Brain microvascular endothelial cell (primary cell): ENCODE data around the gene TMEM116.
A peak's percentile ranks its signal among the peaks of the same experiment; 100 is the strongest.
"Not testable (repeated sequence)": the region's sequence is repeated elsewhere in the genome, so short reads cannot be mapped to it uniquely, and the experiment has no call there.

Experiments
- DNase-seq: peaks from one replicate; pipeline ENCODE4 v3.0.0-alpha.2; 2020
- H3K27ac ChIP-seq: fragments of 250-450 bp; sonication (Bioruptor Pico); 2 replicates; pipeline ENCODE4 v1.5.1; 2020; ENCODE audit warnings: mild to moderate bottlenecking, moderate library complexity
- H3K27me3 ChIP-seq: fragments of 250-450 bp; sonication (Bioruptor Pico); replicated peaks from 2 replicates; pipeline ENCODE4 v1.5.1; 2020; ENCODE audit warnings: mild to moderate bottlenecking
- H3K36me3 ChIP-seq: fragments of 250-450 bp; sonication (Bioruptor Pico); replicated peaks from 2 replicates; pipeline ENCODE4 v1.5.1; 2020; ENCODE audit warnings: mild to moderate bottlenecking
- H3K4me3 ChIP-seq: 2 replicates; pipeline ENCODE4 v1.5.1; 2011; ENCODE audit warnings: low read depth, mild to moderate bottlenecking, control low read depth, low read length, moderate library complexity
- CTCF ChIP-seq: IDR thresholded peaks from 2 replicates; pipeline ENCODE4 v1.5.1; 2011; ENCODE audit warnings: low read depth, mild to moderate bottlenecking, moderate library complexity, low read length, control low read depth, inconsistent platforms; ENCODE audit errors: missing control alignments
- in situ Hi-C: cut with HindIII; loops from 2 replicates; pipeline ENCODE4 v1.10.0; 2017; ENCODE audit warnings: low sequenced_read_pairs, low pct_ligation_motif_present

The TMEM116 gene

GRCh38 chr12:111997300-111997699 is 15.7 kb downstream of the TMEM116 start:
- TF ChIP-seq CTCF: no peak
- Histone ChIP-seq H3K36me3 (no peaks in the 10 kb centered on the region), H3K27ac (no peak overlapping the region), H3K27me3 (no peaks in the 10 kb centered on the region), H3K4me3 (no peak overlapping the region)
- no peak for DNase-seq
- in situ Hi-C loops: no loop called here

GRCh38 chr12:111995782-111996480 is 17.0 kb downstream of the TMEM116 start:
- TF ChIP-seq CTCF: no peak
- no peak overlapping the region for H3K4me3 ChIP-seq
- no peaks in the 10 kb centered on the region for H3K27me3 ChIP-seq
- no peak for DNase-seq
- in situ Hi-C loops: no loop called here
- no peaks in the 10 kb centered on the region for H3K36me3 ChIP-seq
- H3K27ac ChIP-seq: no peak overlapping the region

- H3K36me3 ChIP-seq, DNase-seq, in situ Hi-C loops, H3K4me3 ChIP-seq, H3K27me3 ChIP-seq, H3K27ac ChIP-seq: not testable (repeated sequence)
Measured at GRCh38 chr12:111994211-111995111, 18.5 kb downstream of the TMEM116 start.

- no peaks in the 10 kb centered on the region for H3K27me3 ChIP-seq
- H3K27ac ChIP-seq: no peak overlapping the region
- in situ Hi-C loops: no loop called here
- H3K4me3 ChIP-seq: no peak overlapping the region
- TF ChIP-seq CTCF: no peak
- no peaks in the 10 kb centered on the region for H3K36me3 ChIP-seq
- no peak for DNase-seq
Measured at GRCh38 chr12:111993292-111994150, 19.4 kb downstream of the TMEM116 start.

- Histone ChIP-seq H3K27ac (no peak overlapping the region), H3K4me3 (no peak overlapping the region), H3K27me3 (no peaks in the 10 kb centered on the region), H3K36me3 (no peaks in the 10 kb centered on the region)
- in situ Hi-C loops: no loop called here
- DNase-seq: no peak
- TF ChIP-seq CTCF: no peak
Measured at GRCh38 chr12:111992464-111992863, 20.5 kb downstream of the TMEM116 start.

- Histone ChIP-seq H3K36me3 (no peaks in the 10 kb centered on the region), H3K4me3 (no peak overlapping the region), H3K27me3 (no peaks in the 10 kb centered on the region), H3K27ac (no peak overlapping the region)
- TF ChIP-seq CTCF: no peak
- DNase-seq: peak; percentile 43
- in situ Hi-C loops: no loop called here
Measured at GRCh38 chr12:111991946-111992345, 21.0 kb downstream of the TMEM116 start.
